PC-9 (cell line): ENCODE results near the gene PJVK. TPM values are rescaled to one million over a fixed set of nuclear protein-coding genes. Genes with fewer than 3 reads are reported as not detected.
"Not testable (repeated sequence)": the region's sequence is repeated elsewhere in the genome, so short reads cannot be mapped to it uniquely, and the experiment has no call there.

Source experiments
- BruUV-seq: library from RNA; stranded (reverse); fragments of 400-500 nt; replicated peaks from 2 replicates; lab custom pipeline; 2021; lab: Mats Ljungman, UMichigan
- CTCF ChIA-PET: fragments of 300-600 bp; sonication (Branson Sonifier 250); formaldehyde crosslinking; loops from one replicate; lab custom pipeline; 2022; ENCODE audit warnings: antibody characterized with exemption; lab: Charles Lee
- POLR2A ChIA-PET: fragments of 300-600 bp; sonication (Branson Sonifier 250); formaldehyde crosslinking; loops from one replicate; lab custom pipeline; 2022; ENCODE audit warnings: antibody characterized with exemption; ENCODE audit not compliant: unreplicated experiment; lab: Charles Lee
- DNase-seq, 2 experiments: peaks; one replicate each; pipeline versions ENCODE4 v3.0.0 to v3.0.0-alpha.2; 2015 to 2022; ENCODE audit warnings: mixed read lengths in 1 of 2
- H2AFZ ChIP-seq: fragments of 200-600 bp; sonication (generic); 2 replicates; pipeline ENCODE4 v1.8.1; 2017; ENCODE audit warnings: antibody characterized with exemption
- H3F3A ChIP-seq: fragments of 200-600 bp; sonication (generic); 2 replicates; pipeline ENCODE4 v1.8.1; 2017; ENCODE audit warnings: antibody characterized with exemption, mild to moderate bottlenecking, low read depth; ENCODE audit not compliant: insufficient read depth
- H3K27ac ChIP-seq: fragments of 200-600 bp; sonication (generic); 2 replicates; pipeline ENCODE4 v1.6.1; 2016; ENCODE audit warnings: mixed run types
- H3K27me3 ChIP-seq: fragments of 200-600 bp; sonication (generic); 2 replicates; pipeline ENCODE4 v1.6.1; 2016; ENCODE audit warnings: low read depth, mixed run types; ENCODE audit not compliant: insufficient read depth
- H3K36me3 ChIP-seq: fragments of 200-600 bp; sonication (generic); 2 replicates; pipeline ENCODE4 v1.6.1; 2016; ENCODE audit warnings: low read depth, mixed run types
- H3K4me1 ChIP-seq: fragments of 200-600 bp; sonication (generic); replicated peaks from 2 replicates; pipeline ENCODE4 v1.6.1; 2016; ENCODE audit warnings: mixed run types; ENCODE audit not compliant: insufficient read depth
- H3K4me2 ChIP-seq: fragments of 200-600 bp; sonication (generic); 2 replicates; pipeline ENCODE4 v1.6.1; 2017; ENCODE audit warnings: mixed run types
- H3K4me3 ChIP-seq: fragments of 200-600 bp; sonication (generic); 2 replicates; pipeline ENCODE4 v1.6.1; 2016; ENCODE audit warnings: mixed run types
- H3K79me2 ChIP-seq: fragments of 200-600 bp; sonication (generic); 2 replicates; pipeline ENCODE4 v1.6.1; 2017; ENCODE audit warnings: low read depth, mixed run types
- H3K9me2 ChIP-seq: fragments of 200-600 bp; sonication (generic); 2 replicates; pipeline ENCODE4 v1.8.1; 2017; ENCODE audit warnings: mild to moderate bottlenecking; ENCODE audit not compliant: insufficient read depth
- H3K9me3 ChIP-seq: fragments of 200-600 bp; sonication (generic); 2 replicates; pipeline ENCODE4 v1.8.1; 2016; ENCODE audit warnings: low read depth; ENCODE audit not compliant: insufficient read depth
- H4K20me1 ChIP-seq: fragments of 200-600 bp; sonication (generic); 2 replicates; pipeline ENCODE4 v1.8.1; 2017; ENCODE audit not compliant: insufficient read depth
- CTCF ChIP-seq: fragments of 200-600 bp; sonication (generic); conservative IDR thresholded peaks from 2 replicates; pipeline ENCODE4 v1.6.1; 2017; ENCODE audit warnings: mixed run types, antibody characterized with exemption, mild to moderate bottlenecking, moderate library complexity
- EZH2 ChIP-seq: fragments of 200-600 bp; sonication (generic); IDR thresholded peaks from 2 replicates; pipeline ENCODE4 v1.8.0; 2017; ENCODE audit warnings: antibody characterized with exemption, low read depth
- intact Hi-C: fragments of 100-400 bp; cut with micrococcal nuclease; formaldehyde crosslinking; loops from one replicate; pipeline ENCODE4 v1.10.0; 2022; ENCODE audit not compliant: unreplicated experiment
- total RNA-seq: library from RNA; stranded (reverse); gene quantifications from 2 replicates; pipeline ENCODE4 v1.2.3, GENCODE V29; 2021

The PJVK gene
- total RNA-seq, 1 experiment from 2014 or later, result 16.9 TPM

- H3K4me2 ChIP-seq, result no peak overlapping the region
- POLR2A ChIA-PET, result no interaction called here
These were observed 18.2 kb downstream of the PJVK start for GRCh38 chr2:178469219-178469849.

GRCh38 chr2:178471313-178471712, 20.1 kb downstream of the PJVK start:
- CTCF ChIA-PET, result not testable (repeated sequence)

More at GRCh38 chr2:178469219-178469849, 18.2 kb downstream of the PJVK start:
- no TSS peak for BruUV-seq
- Histone ChIP-seq H3K9me3 (no peaks in the 10 kb centered on the region), H3K9me2 (no peaks in the 10 kb centered on the region; the same call in 1 of the 2 replicates), H4K20me1 (no peaks in the 10 kb centered on the region), H3K79me2 (no peaks in the 10 kb centered on the region), H2AFZ (no peak overlapping the region), H3F3A (no peaks in the 10 kb centered on the region), H3K4me3 (no peak overlapping the region), H3K27ac (no peak overlapping the region), H3K27me3 (no peaks in the 10 kb centered on the region), H3K4me1 (no peaks in the 10 kb centered on the region), H3K36me3 (no peaks in the 10 kb centered on the region)
- intact Hi-C loops, result no loop called here
- CTCF ChIA-PET, result no interaction called here
- no peak for TF ChIP-seq EZH2
- DNase-seq, result no peak

GRCh38 chr2:178473373-178473772, 22.2 kb downstream of the PJVK start:
- Histone ChIP-seq H3K4me2 (no peak overlapping the region), H3K27me3 (no peaks in the 10 kb centered on the region), H3K79me2 (no peaks in the 10 kb centered on the region), H3F3A (no peaks in the 10 kb centered on the region), H2AFZ (no peak overlapping the region), H3K4me1 (peaks cover 11% of the 10 kb centered on the region), H3K4me3 (no peak overlapping the region), H3K27ac (no peak overlapping the region), H3K9me2 (no peaks in the 10 kb centered on the region), H4K20me1 (no peaks in the 10 kb centered on the region), H3K9me3 (no peaks in the 10 kb centered on the region), H3K36me3 (no peaks in the 10 kb centered on the region)
- ChIA-PET POLR2A (no interaction called here), CTCF (interaction anchor here (0.6 kb wide), 1 partner anchor 1342 kb away, joined by 3 read pairs; no protein-coding TSS in a partner anchor)
- TF ChIP-seq EZH2, result no peak
- intact Hi-C loops, result no loop called here
- DNase-seq, result no peak
- no TSS peak for BruUV-seq

More at GRCh38 chr2:178471313-178471712, 20.1 kb downstream of the PJVK start:
- H3K9me3 ChIP-seq, BruUV-seq, H3K4me1 ChIP-seq, DNase-seq, H3K36me3 ChIP-seq, H3K79me2 ChIP-seq, H3K27ac ChIP-seq, H2AFZ ChIP-seq, H4K20me1 ChIP-seq, H3K27me3 ChIP-seq, POLR2A ChIA-PET, H3K9me2 ChIP-seq, H3F3A ChIP-seq, H3K4me2 ChIP-seq, H3K4me3 ChIP-seq, intact Hi-C loops: not testable (repeated sequence)

- Histone ChIP-seq H3K27me3 (no peaks in the 10 kb centered on the region), H3K79me2 (no peaks in the 10 kb centered on the region), H2AFZ (no peak overlapping the region), H3K36me3 (no peaks in the 10 kb centered on the region), H3K27ac (no peak overlapping the region), H3K4me2 (no peak overlapping the region), H3K9me2 (no peaks in the 10 kb centered on the region), H4K20me1 (no peaks in the 10 kb centered on the region), H3K9me3 (no peaks in the 10 kb centered on the region), H3K4me3 (no peak overlapping the region), H3F3A (peaks cover 4% of the 10 kb centered on the region; the same call in 1 of the 2 replicates), H3K4me1 (peaks cover 11% of the 10 kb centered on the region)
- DNase-seq, result no peak
- intact Hi-C loops, result no loop called here
- CTCF ChIA-PET, result interaction anchor here (0.6 kb wide), 1 partner anchor 1342 kb away, joined by 3 read pairs; no protein-coding TSS in a partner anchor
- no TSS peak for BruUV-seq
- TF ChIP-seq CTCF (no peak), EZH2 (no peak)
- POLR2A ChIA-PET, result no interaction called here
These were observed 22.8 kb downstream of the PJVK start for GRCh38 chr2:178473931-178474330.
